ENCODE measurements around the gene PDE5A. TPM values are rescaled to one million over a fixed set of nuclear protein-coding genes. Genes with fewer than 3 reads are reported as not detected.

The PDE5A gene
- total RNA-seq, 1 experiment from 2014 or later: 0.89 TPM

DNA sequence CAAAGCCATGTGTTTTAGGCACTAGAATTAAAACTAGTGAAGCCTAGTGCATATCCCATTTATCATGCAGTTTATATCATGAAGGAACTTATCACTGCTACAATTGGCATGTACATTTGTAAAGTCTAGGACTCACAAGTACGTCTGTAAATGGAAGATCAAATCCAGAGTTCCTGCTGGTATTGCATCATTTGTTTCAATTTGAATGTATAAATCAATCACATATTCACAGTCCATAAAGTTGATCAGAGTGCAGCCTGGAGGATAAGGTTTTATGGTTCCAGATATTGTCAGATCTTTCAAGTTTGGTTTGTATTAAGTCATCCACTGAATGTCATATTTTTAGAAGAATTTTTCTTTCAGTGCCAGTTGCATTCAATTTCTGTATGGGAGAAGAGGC lies 32.6 kb upstream of the PDE5A start:
- Mint-ChIP-seq H3K4me1 (ENCODE audit: insufficient read depth, unreplicated experiment) (no peaks in the 10 kb centered on the region), H3K27me3 (ENCODE audit: insufficient read depth, unreplicated experiment) (no peaks in the 10 kb centered on the region), H3K27ac (ENCODE audit: low read depth, unreplicated experiment) (no peak overlapping the region), H3K36me3 (ENCODE audit: insufficient read depth, unreplicated experiment) (no peaks in the 10 kb centered on the region), H3K4me3 (ENCODE audit: unreplicated experiment) (no peak overlapping the region), H3K9me3 (ENCODE audit: unreplicated experiment) (no peaks in the 10 kb centered on the region)
- no peak for DNase-seq (ENCODE audit: unreplicated experiment)
- no TSS peak for BruUV-seq (replicated peaks)
- no peak for TF ChIP-seq CTCF (IDR thresholded peaks at IDR 0.05; ENCODE audit: unreplicated experiment)
- intact Hi-C loops (cut with micrococcal nuclease): no loop called here
- ChIA-PET POLR2A (interaction anchor here (0.8 to 1.1 kb wide), 2 partner anchors 21 to 27 kb away, joined by 3 to 4 read pairs; no protein-coding TSS in a partner anchor), CTCF (interaction anchor here (1.2 kb wide), 1 partner anchor 34 kb away, joined by 4 read pairs; no protein-coding TSS in a partner anchor)

GRCh38 chr4:119659576-119659975 lies 31.0 kb upstream of the PDE5A start:
- Mint-ChIP-seq H3K4me1 (ENCODE audit: insufficient read depth, unreplicated experiment) (no peaks in the 10 kb centered on the region), H3K9me3 (ENCODE audit: unreplicated experiment) (no peaks in the 10 kb centered on the region), H3K36me3 (ENCODE audit: insufficient read depth, unreplicated experiment) (no peaks in the 10 kb centered on the region), H3K27me3 (ENCODE audit: insufficient read depth, unreplicated experiment) (no peaks in the 10 kb centered on the region), H3K27ac (ENCODE audit: low read depth, unreplicated experiment) (no peak overlapping the region), H3K4me3 (ENCODE audit: unreplicated experiment) (no peak overlapping the region)
- POLR2A ChIA-PET: no interaction called here
- BruUV-seq (replicated peaks): no TSS peak
- CTCF ChIA-PET: interaction anchor here (1.2 to 2.7 kb wide), 2 partner anchors 18 to 31 kb away, joined by 3 to 11 read pairs; partner anchors contain the start of gene PDE5A
- TF ChIP-seq CTCF (IDR thresholded peaks at IDR 0.05; ENCODE audit: unreplicated experiment): no peak
- DNase-seq (ENCODE audit: unreplicated experiment): no peak
- intact Hi-C loops (cut with micrococcal nuclease): no loop called here

- BruUV-seq (replicated peaks): no TSS peak
- Mint-ChIP-seq H3K27ac (ENCODE audit: low read depth, unreplicated experiment) (no peak overlapping the region), H3K4me3 (ENCODE audit: unreplicated experiment) (no peak overlapping the region), H3K4me1 (ENCODE audit: insufficient read depth, unreplicated experiment) (no peaks in the 10 kb centered on the region), H3K9me3 (ENCODE audit: unreplicated experiment) (no peaks in the 10 kb centered on the region), H3K36me3 (ENCODE audit: insufficient read depth, unreplicated experiment) (no peaks in the 10 kb centered on the region), H3K27me3 (ENCODE audit: insufficient read depth, unreplicated experiment) (no peaks in the 10 kb centered on the region)
- DNase-seq (ENCODE audit: unreplicated experiment): peak; percentile 21
- ChIA-PET CTCF (interaction anchor here (1.1 kb wide), 1 partner anchor 16 kb away, joined by 4 read pairs; no protein-coding TSS in a partner anchor), POLR2A (no interaction called here)
- no peak for TF ChIP-seq CTCF (IDR thresholded peaks at IDR 0.05; ENCODE audit: unreplicated experiment)
- intact Hi-C loops (cut with micrococcal nuclease): no loop called here
Measured at GRCh38 chr4:119657111-119657611, 28.6 kb upstream of the PDE5A start.

- POLR2A ChIA-PET: interaction anchor here (0.7 kb wide), 1 partner anchor 39 kb away, joined by 3 read pairs; no protein-coding TSS in a partner anchor
- H3K27me3 Mint-ChIP-seq (ENCODE audit: insufficient read depth, unreplicated experiment): no peaks in the 10 kb centered on the region
- intact Hi-C loops (cut with micrococcal nuclease): no loop called here
- H3K4me1 Mint-ChIP-seq (ENCODE audit: insufficient read depth, unreplicated experiment): no peaks in the 10 kb centered on the region
- CTCF ChIA-PET: interaction anchor here (1.1 kb wide), 1 partner anchor 15 kb away, joined by 4 read pairs; no protein-coding TSS in a partner anchor
- DNase-seq (ENCODE audit: unreplicated experiment): no peak
- no peak for TF ChIP-seq CTCF (IDR thresholded peaks at IDR 0.05; ENCODE audit: unreplicated experiment)
- BruUV-seq (replicated peaks): no TSS peak
- no peaks in the 10 kb centered on the region for H3K36me3 Mint-ChIP-seq (ENCODE audit: insufficient read depth, unreplicated experiment)
- no peaks in the 10 kb centered on the region for H3K9me3 Mint-ChIP-seq (ENCODE audit: unreplicated experiment)
- H3K27ac Mint-ChIP-seq (ENCODE audit: low read depth, unreplicated experiment): no peak overlapping the region
- H3K4me3 Mint-ChIP-seq (ENCODE audit: unreplicated experiment): no peak overlapping the region
Measured at GRCh38 chr4:119656342-119656741, 27.7 kb upstream of the PDE5A start.
